Neural progenitor cell (in vitro differentiated cells): ENCODE measurements around the gene MOAP1. TPM values are rescaled to one million over a fixed set of nuclear protein-coding genes. Genes with fewer than 3 reads are reported as not detected.
"Not testable (repeated sequence)": the region's sequence is repeated elsewhere in the genome, so short reads cannot be mapped to it uniquely, and the experiment has no call there.

Experiments used
- DNase-seq: peaks from one replicate; pipeline ENCODE4 v3.0.0-alpha.2; 2016; ENCODE audit warnings: low spot score
- H2AFZ ChIP-seq: fragments of 200-600 bp; sonication (generic); replicated peaks from 2 replicates; pipeline ENCODE4 v1.6.1; 2016; ENCODE audit warnings: antibody characterized with exemption
- H3F3A ChIP-seq: fragments of 200-600 bp; sonication (generic); 2 replicates; pipeline ENCODE4 v1.6.1; 2016; ENCODE audit warnings: antibody characterized with exemption, low read depth
- H3K27ac ChIP-seq: fragments of 200-600 bp; sonication (generic); 2 replicates; pipeline ENCODE4 v1.5.1; 2016; ENCODE audit warnings: mild to moderate bottlenecking
- H3K27me3 ChIP-seq: fragments of 200-600 bp; sonication (generic); 2 replicates; pipeline ENCODE4 v1.6.1; 2016; ENCODE audit warnings: mild to moderate bottlenecking, moderate library complexity
- H3K36me3 ChIP-seq: fragments of 200-600 bp; sonication (generic); 2 replicates; pipeline ENCODE4 v1.5.1; 2016
- H3K4me1 ChIP-seq: fragments of 200-600 bp; sonication (generic); 2 replicates; pipeline ENCODE4 v1.6.1; 2016; ENCODE audit warnings: mixed run types
- H3K4me2 ChIP-seq: fragments of 200-600 bp; sonication (generic); 2 replicates; pipeline ENCODE4 v1.6.1; 2016
- H3K4me3 ChIP-seq: fragments of 200-600 bp; sonication (generic); 2 replicates; pipeline ENCODE4 v1.5.1; 2016
- H3K79me2 ChIP-seq: fragments of 200-600 bp; sonication (generic); 2 replicates; pipeline ENCODE4 v1.6.1; 2016; ENCODE audit warnings: low read depth
- H3K9ac ChIP-seq: fragments of 200-600 bp; sonication (generic); 2 replicates; pipeline ENCODE4 v1.6.1; 2016
- H3K9me3 ChIP-seq: fragments of 200-600 bp; sonication (generic); 2 replicates; pipeline ENCODE4 v1.5.1; 2016; ENCODE audit warnings: low read depth
- H4K20me1 ChIP-seq: fragments of 200-600 bp; sonication (generic); 2 replicates; pipeline ENCODE4 v1.6.1; 2016; ENCODE audit warnings: low read depth
- H3K27ac Mint-ChIP-seq: 3 replicates; pipeline ENCODE4 v1.8.0; 2021; ENCODE audit warnings: mixed read lengths
- H3K27me3 Mint-ChIP-seq: 2 replicates; pipeline ENCODE4 v1.8.0; 2022; ENCODE audit warnings: low read depth, mild to moderate bottlenecking, inconsistent platforms, moderate library complexity, mixed read lengths; ENCODE audit not compliant: insufficient read depth
- H3K36me3 Mint-ChIP-seq: 3 replicates; pipeline ENCODE4 v1.8.0; 2021; ENCODE audit warnings: mixed read lengths
- H3K4me1 Mint-ChIP-seq: 3 replicates; pipeline ENCODE4 v1.8.0; 2021; ENCODE audit warnings: mixed read lengths
- H3K4me3 Mint-ChIP-seq: 3 replicates; pipeline ENCODE4 v1.8.0; 2021; ENCODE audit warnings: mild to moderate bottlenecking, moderate library complexity, mixed read lengths
- H3K9me3 Mint-ChIP-seq: 3 replicates; pipeline ENCODE4 v1.8.0; 2020; ENCODE audit warnings: mixed read lengths
- EZH2 ChIP-seq: fragments of 200-600 bp; sonication (generic); IDR thresholded peaks from 2 replicates; pipeline ENCODE4 v1.6.1; 2017; ENCODE audit warnings: antibody characterized with exemption, mild to moderate bottlenecking, moderate library complexity
- EZH2phosphoT487 ChIP-seq: fragments of 200-600 bp; sonication (generic); IDR thresholded peaks from 2 replicates; pipeline ENCODE4 v1.6.1; 2017; ENCODE audit warnings: antibody characterized with exemption
- total RNA-seq: library from RNA; depleted of rRNA; stranded (reverse); fragments of >200 nt; gene quantifications from 2 replicates; pipeline ENCODE4 v1.2.3, GENCODE V29; 2015; ENCODE audit warnings: low replicate concordance
- TF ChIP-seq, protein P1 (sequence below): fragments of 200-600 bp; sonication (generic); IDR thresholded peaks from 2 replicates; pipeline ENCODE4 v1.5.1; 2017; ENCODE audit warnings: antibody characterized with exemption, mild to moderate bottlenecking

Gene MOAP1
- total RNA-seq, 1 donor from 2014 or later = 34.6 TPM

- H3K27me3 Mint-ChIP-seq = no peaks in the 10 kb centered on the region
- H3K4me2 ChIP-seq = no peak overlapping the region
- H3K36me3 ChIP-seq = no peaks in the 10 kb centered on the region
- no peaks in the 10 kb centered on the region for H3K4me1 ChIP-seq
- no peaks in the 10 kb centered on the region for H4K20me1 ChIP-seq
- H3K27ac ChIP-seq = no peak overlapping the region
- no peaks in the 10 kb centered on the region for H3K79me2 ChIP-seq
- H3K9me3 ChIP-seq = no peaks in the 10 kb centered on the region
- peaks cover 11% of the 10 kb centered on the region for H3K4me1 Mint-ChIP-seq
- H3F3A ChIP-seq = no peaks in the 10 kb centered on the region
- H3K9me3 Mint-ChIP-seq = no peaks in the 10 kb centered on the region
- no peak overlapping the region for H3K9ac ChIP-seq
- TF ChIP-seq, protein P1, sequence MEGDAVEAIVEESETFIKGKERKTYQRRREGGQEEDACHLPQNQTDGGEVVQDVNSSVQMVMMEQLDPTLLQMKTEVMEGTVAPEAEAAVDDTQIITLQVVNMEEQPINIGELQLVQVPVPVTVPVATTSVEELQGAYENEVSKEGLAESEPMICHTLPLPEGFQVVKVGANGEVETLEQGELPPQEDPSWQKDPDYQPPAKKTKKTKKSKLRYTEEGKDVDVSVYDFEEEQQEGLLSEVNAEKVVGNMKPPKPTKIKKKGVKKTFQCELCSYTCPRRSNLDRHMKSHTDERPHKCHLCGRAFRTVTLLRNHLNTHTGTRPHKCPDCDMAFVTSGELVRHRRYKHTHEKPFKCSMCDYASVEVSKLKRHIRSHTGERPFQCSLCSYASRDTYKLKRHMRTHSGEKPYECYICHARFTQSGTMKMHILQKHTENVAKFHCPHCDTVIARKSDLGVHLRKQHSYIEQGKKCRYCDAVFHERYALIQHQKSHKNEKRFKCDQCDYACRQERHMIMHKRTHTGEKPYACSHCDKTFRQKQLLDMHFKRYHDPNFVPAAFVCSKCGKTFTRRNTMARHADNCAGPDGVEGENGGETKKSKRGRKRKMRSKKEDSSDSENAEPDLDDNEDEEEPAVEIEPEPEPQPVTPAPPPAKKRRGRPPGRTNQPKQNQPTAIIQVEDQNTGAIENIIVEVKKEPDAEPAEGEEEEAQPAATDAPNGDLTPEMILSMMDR = no peak
- no peak for TF ChIP-seq EZH2phosphoT487
- no peak for TF ChIP-seq EZH2
- no peak overlapping the region for H2AFZ ChIP-seq
- H3K27me3 ChIP-seq = no peaks in the 10 kb centered on the region
- no peak overlapping the region for H3K4me3 Mint-ChIP-seq
- no peak overlapping the region for H3K27ac Mint-ChIP-seq
- H3K36me3 Mint-ChIP-seq = no peaks in the 10 kb centered on the region
- no peak for DNase-seq
- no peak overlapping the region for H3K4me3 ChIP-seq
These were observed 41.6 kb downstream of the MOAP1 start for GRCh38 chr14:93142854-93143652.

DNA sequence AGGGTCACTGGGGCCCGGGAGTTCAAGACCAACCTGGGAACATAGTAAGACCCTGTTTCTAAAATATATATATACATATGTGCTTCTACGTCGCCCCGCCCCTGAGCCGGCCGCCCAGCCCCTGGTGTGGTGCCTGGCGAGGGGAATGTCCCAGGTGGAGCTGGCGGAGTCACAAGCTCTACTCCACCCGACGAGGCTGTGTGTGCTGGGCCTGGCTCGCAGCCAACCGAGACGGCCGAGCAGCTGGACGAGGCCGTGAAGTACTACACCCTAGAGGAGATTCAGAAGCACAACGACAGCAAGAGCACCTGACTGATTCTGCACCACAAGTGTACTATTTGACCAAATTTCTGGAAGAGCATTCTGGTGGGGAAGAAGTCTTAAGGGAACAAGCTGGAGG is 46.8 kb downstream of the MOAP1 start:
- Mint-ChIP-seq H3K4me3 (no peak overlapping the region), H3K27ac (no peak overlapping the region), H3K36me3 (no peaks in the 10 kb centered on the region), H3K4me1 (peaks cover 20% of the 10 kb centered on the region), H3K27me3 (peaks cover 4% of the 10 kb centered on the region), H3K9me3 (no peaks in the 10 kb centered on the region)
- H3K27ac ChIP-seq = no peak overlapping the region
- no peak overlapping the region for H2AFZ ChIP-seq
- H3K9me3 ChIP-seq = no peaks in the 10 kb centered on the region
- no peaks in the 10 kb centered on the region for H3F3A ChIP-seq
- no peak overlapping the region for H3K4me2 ChIP-seq
- no peaks in the 10 kb centered on the region for H3K79me2 ChIP-seq
- no peaks in the 10 kb centered on the region for H4K20me1 ChIP-seq
- no peak overlapping the region for H3K4me3 ChIP-seq
- no peaks in the 10 kb centered on the region for H3K27me3 ChIP-seq
- no peaks in the 10 kb centered on the region for H3K36me3 ChIP-seq
- DNase-seq = peak; percentile 28
- no peak overlapping the region for H3K9ac ChIP-seq
- H3K4me1 ChIP-seq = no peaks in the 10 kb centered on the region
- no peak for TF ChIP-seq EZH2phosphoT487
- TF ChIP-seq EZH2 = no peak
- TF ChIP-seq, protein P1 = no peak

DNA sequence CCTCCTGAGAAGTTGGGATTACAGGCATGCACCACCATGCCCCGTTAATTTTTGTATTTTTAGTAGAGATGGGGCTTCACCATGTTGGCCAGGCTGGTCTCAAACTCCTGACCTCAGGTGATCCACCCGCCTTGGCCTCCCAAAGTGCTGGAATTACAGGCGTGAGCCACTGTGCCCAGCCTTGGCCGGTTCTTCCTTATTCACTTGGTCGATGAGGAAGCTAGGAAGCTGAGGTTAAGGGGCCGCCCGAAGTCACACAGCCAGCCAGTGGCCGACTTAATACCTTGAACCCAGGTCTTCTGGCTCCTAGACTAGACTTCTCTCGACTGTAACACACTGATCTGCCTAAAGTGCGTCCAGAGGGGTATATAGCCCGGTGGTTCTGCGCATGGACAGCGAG is 48.2 kb downstream of the MOAP1 start:
- H3K9me3 ChIP-seq, H2AFZ ChIP-seq, H3K27ac ChIP-seq, H3F3A ChIP-seq, H3K27me3 ChIP-seq, H3K4me3 Mint-ChIP-seq, H3K9ac ChIP-seq, H3K27ac Mint-ChIP-seq, H3K4me1 ChIP-seq, H3K36me3 ChIP-seq, H3K4me2 ChIP-seq, DNase-seq, H3K79me2 ChIP-seq, H3K36me3 Mint-ChIP-seq, H3K27me3 Mint-ChIP-seq, H3K4me3 ChIP-seq, H3K9me3 Mint-ChIP-seq, H4K20me1 ChIP-seq: not testable (repeated sequence)
- H3K4me1 Mint-ChIP-seq = peaks cover 22% of the 10 kb centered on the region

- no peak overlapping the region for H3K4me3 Mint-ChIP-seq
- TF ChIP-seq EZH2 = no peak
- TF ChIP-seq, protein P1 = no peak
- TF ChIP-seq EZH2phosphoT487 = no peak
- Histone ChIP-seq H3K9ac (no peak overlapping the region), H3K9me3 (no peaks in the 10 kb centered on the region), H3K4me1 (no peaks in the 10 kb centered on the region), H4K20me1 (no peaks in the 10 kb centered on the region), H3K79me2 (no peaks in the 10 kb centered on the region), H3K27ac (no peak overlapping the region), H3K4me3 (no peak overlapping the region), H3F3A (no peaks in the 10 kb centered on the region), H3K36me3 (no peaks in the 10 kb centered on the region), H3K4me2 (no peak overlapping the region), H3K27me3 (no peaks in the 10 kb centered on the region), H2AFZ (no peak overlapping the region)
- no peak for DNase-seq
- peaks cover 4% of the 10 kb centered on the region for H3K27me3 Mint-ChIP-seq
- H3K36me3 Mint-ChIP-seq = no peaks in the 10 kb centered on the region
- H3K4me1 Mint-ChIP-seq = peaks cover 22% of the 10 kb centered on the region
- H3K9me3 Mint-ChIP-seq = no peaks in the 10 kb centered on the region
- H3K27ac Mint-ChIP-seq = no peak overlapping the region
These were observed 48.7 kb downstream of the MOAP1 start for GRCh38 chr14:93136009-93136408.
